HG02642 (cell line): ENCODE measurements around the gene TADA2B.

Experiments used
- ATAC-seq: cut with Tn5 transposase; IDR thresholded peaks from one replicate; pipeline ENCODE4 v1.9.1; 2021; ENCODE audit warnings: mild to moderate bottlenecking; ENCODE audit not compliant: unreplicated experiment, poor library complexity

The TADA2B gene

GRCh38 chr4:7055111-7055989, 12.2 kb downstream of the TADA2B start:
- no peak for ATAC-seq

GRCh38 chr4:7055990-7056325, 12.8 kb downstream of the TADA2B start:
- no peak for ATAC-seq

DNA sequence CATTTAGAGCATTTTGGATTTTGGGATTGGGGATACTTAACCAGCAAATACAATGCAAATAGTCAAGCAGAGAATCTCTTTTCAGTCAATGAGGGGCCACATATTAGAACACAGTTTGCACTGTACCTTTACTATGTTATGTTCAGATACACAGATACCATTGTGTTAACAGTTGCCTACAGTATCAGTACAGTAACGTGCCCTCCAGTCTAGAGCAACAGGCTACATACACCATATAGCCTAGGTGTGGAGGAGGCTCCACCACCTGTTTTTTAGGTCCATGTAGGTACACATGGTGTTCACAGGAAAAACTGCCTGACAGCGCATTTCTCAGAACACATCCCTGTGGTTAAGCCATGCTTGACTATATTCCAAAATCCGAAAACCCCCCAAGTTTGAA, 15.6 kb downstream of the TADA2B start:
- no peak for ATAC-seq

DNA sequence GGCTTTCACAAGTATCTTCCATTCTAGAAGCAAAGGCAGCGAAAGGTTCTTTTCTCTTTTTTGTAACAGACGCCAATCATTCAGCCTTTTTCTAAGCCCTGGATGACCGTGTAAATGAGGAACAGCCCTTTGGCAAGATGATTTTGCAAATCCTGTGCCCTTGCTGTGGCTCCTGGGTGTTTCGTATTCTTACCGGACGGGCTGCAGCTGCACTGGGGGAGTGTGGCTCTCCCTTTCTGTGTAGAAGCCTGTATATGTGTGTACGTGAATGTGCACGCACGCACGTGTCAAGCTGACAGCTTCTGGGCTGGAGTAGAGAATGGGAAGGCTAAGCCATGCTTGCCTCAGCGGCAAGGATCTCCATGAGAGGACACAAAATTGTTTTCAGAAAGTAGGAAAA, 16.5 kb downstream of the TADA2B start:
- no peak for ATAC-seq

DNA sequence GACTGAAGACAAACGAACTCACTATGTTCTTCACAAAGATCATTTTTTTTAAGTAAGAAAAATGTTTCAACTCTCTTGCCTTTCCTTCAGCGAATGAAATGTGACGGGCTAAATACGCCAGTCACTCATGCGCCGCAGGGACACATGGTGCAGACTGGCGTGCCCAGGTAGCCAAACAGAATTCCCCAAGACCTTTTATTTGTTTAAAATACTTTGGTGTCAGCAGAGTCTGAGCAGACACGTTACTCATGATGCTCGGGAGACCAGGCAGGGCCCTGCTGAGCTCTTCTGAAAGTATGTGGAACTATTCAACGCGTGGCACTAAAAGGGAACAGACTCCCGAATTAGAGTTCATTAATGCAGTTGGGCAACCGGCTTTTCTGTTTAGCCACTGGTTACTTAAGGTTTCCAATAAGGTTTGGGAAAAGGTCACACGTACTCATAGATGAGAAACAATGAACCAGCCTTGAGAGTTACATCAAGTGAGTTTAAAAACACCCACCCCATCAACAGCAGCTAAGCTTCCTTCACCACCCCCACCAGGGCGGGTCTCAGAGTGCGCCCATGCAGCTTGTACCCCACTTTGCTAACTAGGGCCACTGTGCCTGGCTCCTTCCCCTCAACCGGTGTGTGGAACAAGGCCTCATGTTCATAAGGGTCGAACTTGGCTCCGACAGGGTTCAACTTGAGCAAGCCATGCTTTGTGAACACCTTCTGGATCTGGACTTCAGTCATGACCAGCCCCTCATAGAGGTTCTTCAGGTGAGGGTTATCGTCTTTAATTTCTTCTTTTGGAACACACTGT, 17.4 kb downstream of the TADA2B start:
- no peak for ATAC-seq

DNA sequence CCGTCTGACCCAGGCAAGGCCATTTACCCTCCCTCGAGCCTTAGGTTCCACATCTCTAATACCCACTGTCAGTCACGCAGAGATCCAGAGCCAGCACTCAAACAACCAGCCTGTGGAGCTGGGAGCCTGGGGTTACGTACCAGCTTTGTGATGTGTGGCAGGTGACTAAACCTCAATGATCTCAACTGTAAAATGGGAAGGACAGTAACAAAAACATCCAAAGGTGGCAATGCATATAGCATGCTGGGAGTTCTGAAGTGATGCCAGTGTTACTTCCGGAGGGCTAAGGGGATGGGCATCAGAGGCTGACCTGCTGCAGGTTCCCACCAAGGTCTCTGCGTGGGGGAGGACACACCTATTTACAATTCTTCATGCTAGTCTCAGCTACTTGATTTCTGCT, 18.6 kb downstream of the TADA2B start:
- ATAC-seq = no peak

GRCh38 chr4:7062816-7063215, 19.6 kb downstream of the TADA2B start:
- ATAC-seq = no peak

DNA sequence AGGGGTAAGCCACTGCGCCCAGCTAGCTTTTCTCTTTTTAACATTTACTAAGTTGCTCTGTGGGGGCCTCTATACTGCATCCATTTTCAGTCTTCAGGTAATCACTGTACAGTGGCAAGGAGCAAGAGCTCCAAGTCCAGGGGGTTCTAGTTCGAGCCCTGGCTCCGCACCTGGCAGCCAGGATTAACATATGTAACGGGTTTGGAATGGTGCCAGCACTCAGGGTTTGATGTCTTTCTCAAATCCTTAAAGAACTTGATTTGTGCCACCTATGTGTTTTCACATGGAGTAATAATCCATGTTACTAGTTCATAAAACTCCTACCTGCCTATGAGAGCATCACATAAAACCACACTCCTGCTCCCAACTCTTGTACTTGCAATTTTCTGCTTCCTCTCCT, 20.2 kb downstream of the TADA2B start:
- ATAC-seq = no peak

DNA sequence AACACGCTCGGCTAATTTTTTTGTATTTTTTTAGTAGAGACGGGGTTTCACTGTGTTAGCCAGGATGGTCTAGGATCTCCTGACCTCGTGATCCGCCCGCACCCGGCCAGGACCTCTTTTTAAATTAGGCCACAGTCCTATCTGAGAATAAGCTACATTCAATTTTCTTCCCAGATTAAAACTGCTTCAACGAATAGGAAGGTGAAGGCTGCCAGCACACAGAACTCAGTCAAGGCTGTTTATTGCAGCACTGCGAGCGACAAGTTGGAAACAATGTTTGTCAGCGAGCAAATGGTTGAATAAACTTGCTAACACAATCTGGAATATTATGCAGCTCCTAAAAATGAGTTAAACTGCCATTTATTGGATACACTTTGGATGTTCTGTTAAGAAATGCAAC, 22.8 kb downstream of the TADA2B start:
- ATAC-seq = no peak

- no peak for ATAC-seq
Measured at GRCh38 chr4:7066493-7066892, 23.3 kb downstream of the TADA2B start.

DNA sequence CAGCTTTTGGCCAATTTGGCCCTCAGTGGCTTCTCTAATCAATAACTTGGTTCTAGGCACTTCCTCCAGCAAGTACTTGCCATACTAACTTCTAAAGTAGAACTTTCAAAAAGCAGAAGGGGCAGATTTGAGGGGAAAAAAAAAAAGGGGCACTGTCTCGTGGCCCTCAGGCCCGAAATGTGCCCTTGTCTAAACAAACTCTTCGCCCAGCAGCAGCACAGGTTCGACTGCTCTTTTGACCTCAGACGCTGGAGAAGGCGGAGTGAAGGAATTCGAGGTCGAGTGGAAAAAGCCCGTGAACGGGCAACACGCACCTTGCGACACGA, 23.9 kb downstream of the TADA2B start:
- no peak for ATAC-seq

- ATAC-seq = peak; percentile 90
Measured at GRCh38 chr4:7067452-7068278, 24.5 kb downstream of the TADA2B start, which contains the start of gene GRPEL1. Gene GRPEL1 (minus strand): TSS chr4:7068064. CDS start chr4:7068032, 32 bp downstream.

- peak; percentile 27 for ATAC-seq
Measured at GRCh38 chr4:7068279-7068842, 25.2 kb downstream of the TADA2B start.

GRCh38 chr4:7068883-7069282, 25.7 kb downstream of the TADA2B start:
- ATAC-seq = no peak

DNA sequence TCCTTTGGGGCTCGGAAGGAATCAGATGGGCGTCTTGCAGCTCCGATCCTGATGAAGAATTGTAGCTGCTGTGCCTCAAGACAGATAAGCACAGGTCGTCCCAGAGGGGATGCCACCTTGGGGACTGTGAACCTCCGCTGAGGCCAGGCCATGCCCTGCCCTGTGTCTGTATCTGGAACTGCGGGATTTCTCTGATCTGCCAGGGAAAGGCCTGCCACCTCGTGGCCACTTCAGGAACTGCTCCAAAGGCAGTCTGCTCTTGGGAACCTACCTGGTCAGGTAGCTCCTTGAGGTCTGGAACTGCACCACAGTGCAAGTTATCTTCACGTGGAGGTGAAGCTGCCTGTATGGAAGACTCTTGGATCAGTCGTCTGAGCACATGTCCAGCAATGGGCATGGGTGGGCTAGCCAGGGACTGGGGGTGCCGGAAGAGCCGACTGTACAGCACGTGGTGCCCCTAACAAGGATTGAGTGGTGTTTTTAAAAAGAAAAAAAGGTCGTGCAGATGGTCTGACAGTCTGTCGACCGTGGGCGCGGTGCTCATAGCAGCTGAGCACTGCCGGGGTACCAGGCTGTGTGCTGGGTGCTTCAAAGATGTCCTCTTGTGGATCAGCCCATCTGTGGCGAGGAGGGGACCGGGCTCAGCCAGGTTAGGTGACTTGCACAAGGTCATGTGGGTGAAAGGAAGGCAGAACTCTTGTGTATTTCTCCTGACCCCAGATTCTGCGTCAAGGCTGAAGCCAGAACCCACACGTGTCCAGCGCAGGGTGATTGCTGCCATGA, 27.7 kb downstream of the TADA2B start:
- ATAC-seq = peak; percentile 25

- ATAC-seq = no peak
Measured at GRCh38 chr4:7073059-7073458, 29.9 kb downstream of the TADA2B start.

GRCh38 chr4:7073526-7074390, 30.6 kb downstream of the TADA2B start:
- ATAC-seq = no peak

GRCh38 chr4:7074426-7074825, 31.3 kb downstream of the TADA2B start:
- no peak for ATAC-seq
